GM12872 (cell line): ENCODE data around the gene TM2D1.

Source experiments
- TF ChIP-seq, protein P1 (sequence below): IDR thresholded peaks from 3 replicates; pipeline ENCODE4 v1.5.1; 2011; ENCODE audit warnings: low read depth, mild to moderate bottlenecking, low read length, moderate library complexity; ENCODE audit not compliant: insufficient read depth

Gene TM2D1

DNA sequence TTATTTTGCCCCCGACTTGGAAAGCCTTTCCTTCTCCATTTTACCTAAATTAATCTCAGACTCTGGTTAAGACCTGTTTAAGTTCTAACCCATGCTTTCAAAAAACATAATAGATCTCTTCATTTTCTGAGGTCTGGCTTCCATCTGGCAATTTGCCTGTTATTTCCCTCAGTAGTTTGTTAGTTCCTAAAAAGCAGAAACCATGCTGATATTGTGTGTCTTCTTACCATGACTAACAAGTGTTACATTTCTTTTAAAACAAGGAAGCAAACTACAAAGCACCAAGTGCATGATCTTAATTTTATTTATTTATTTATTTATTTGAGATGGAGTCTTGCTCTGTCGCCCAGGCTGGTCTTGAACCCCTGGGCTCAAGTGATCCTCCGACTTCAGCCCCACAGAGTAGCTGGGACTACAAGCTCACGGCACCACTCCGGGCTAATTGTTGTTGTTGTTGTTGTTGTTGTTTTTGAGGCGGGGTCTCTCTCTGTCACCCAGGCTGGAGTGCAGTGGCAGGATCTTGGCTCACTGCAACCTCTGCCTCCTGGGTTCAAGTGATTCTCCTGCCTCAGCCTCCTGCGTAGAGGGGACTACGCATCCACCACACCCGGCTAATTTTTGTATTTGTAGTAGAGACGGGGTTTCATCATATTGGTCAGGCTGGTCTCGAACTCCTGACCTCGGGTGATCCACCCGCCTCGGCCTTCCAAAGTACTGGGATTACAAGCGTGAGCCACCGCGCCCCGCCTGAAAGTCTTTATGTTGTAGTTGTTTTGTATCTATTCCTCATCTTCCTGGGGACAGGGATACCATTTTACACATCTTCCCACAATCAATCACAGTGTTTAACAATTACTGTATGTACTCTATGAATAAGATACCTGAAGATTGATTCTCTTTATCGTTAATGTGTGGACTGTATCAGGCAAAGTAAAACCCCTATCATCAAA lies 16.1 kb upstream of the TM2D1 start:
- TF ChIP-seq, protein P1, sequence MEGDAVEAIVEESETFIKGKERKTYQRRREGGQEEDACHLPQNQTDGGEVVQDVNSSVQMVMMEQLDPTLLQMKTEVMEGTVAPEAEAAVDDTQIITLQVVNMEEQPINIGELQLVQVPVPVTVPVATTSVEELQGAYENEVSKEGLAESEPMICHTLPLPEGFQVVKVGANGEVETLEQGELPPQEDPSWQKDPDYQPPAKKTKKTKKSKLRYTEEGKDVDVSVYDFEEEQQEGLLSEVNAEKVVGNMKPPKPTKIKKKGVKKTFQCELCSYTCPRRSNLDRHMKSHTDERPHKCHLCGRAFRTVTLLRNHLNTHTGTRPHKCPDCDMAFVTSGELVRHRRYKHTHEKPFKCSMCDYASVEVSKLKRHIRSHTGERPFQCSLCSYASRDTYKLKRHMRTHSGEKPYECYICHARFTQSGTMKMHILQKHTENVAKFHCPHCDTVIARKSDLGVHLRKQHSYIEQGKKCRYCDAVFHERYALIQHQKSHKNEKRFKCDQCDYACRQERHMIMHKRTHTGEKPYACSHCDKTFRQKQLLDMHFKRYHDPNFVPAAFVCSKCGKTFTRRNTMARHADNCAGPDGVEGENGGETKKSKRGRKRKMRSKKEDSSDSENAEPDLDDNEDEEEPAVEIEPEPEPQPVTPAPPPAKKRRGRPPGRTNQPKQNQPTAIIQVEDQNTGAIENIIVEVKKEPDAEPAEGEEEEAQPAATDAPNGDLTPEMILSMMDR: no peak

DNA sequence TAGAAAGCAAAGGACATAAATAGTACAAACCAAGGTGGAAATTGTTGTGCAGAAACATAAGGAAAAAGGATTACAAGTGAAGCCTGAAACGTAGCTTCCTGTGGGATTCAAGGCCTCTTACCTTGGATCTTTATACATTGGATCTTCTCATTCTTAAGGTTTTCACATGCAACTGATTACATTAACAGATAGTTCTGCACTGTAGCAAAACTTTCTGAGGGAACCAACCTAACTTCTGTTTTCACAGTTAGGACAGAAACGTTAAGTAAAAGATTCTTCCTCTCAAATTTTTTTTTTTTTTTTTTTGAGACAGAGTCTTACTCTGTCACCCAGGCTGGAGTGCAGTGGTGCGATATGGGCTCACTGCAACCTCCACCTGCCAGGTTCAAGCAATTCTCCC lies 7.8 kb upstream of the TM2D1 start:
- TF ChIP-seq, protein P1: no peak

DNA sequence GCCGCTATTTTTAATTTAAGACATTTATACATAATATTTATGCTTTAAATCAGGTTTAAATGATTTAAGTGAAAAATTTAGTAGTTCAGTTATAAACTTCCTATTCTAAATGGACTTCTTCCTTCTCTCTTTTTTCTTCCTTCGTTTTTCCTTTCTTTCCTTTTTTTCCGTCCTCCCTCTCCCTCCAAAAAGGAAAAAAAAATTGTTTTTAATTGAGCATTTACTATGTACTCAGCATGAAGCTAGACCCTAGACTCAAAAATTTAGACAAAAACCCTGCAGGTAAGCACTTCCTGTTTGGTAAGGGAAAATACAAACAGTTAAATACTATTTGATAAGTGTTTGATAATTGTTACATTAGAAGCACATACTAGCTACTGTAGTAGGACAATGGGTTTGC lies 2.6 kb upstream of the TM2D1 start:
- TF ChIP-seq, protein P1: no peak

DNA sequence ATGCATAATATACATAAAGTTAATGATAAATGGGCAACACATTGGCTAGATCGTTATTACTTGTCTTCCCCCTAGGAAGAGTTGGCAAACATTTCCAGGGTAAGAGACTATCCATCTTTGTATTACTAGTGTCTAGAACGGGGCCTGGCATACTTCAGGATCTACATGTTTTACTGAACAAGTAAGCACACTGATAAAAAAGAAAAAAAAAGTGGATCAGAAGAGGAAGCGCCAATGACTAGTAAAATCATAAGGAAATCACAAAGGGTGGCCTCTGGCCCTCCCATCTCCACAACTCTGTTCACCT lies 482 bp downstream of the TM2D1 start:
- TF ChIP-seq, protein P1: no peak

DNA sequence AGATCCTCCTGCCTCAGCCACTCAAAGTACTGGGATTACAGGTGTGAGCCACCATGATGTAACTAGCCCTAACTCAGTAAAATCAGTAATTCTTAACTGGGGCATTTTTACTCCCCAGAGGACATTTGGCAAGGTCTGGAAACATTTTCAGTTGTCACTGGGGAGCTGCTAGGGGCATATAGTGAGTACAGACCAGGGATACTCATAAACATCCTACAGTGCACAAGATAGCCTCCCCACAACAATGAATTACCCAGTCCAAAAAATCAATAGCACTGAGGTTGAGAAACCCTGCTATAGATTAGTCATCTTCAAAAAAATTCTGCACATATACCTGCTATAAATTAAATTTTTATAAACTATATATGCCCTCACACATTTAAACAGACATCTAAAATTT lies 13.0 kb downstream of the TM2D1 start:
- TF ChIP-seq, protein P1: no peak

DNA sequence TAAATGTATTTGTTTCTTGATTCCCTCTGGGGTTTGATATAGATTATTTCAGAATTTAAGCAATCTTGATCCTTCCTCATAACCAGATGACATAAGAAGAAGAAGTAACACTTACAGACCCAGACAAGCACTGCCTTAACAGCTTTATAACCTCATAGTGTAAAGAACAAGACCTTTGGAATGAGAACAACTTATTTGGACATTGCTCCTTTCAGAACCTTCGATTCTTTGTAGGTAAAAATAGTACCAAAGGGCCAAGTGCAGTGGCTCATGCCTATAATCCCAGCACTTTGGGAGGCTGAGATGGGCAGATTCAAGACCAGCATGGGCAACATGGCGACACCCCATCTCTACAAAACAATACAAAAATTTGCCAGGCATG lies 15.0 kb downstream of the TM2D1 start:
- TF ChIP-seq, protein P1: no peak

DNA sequence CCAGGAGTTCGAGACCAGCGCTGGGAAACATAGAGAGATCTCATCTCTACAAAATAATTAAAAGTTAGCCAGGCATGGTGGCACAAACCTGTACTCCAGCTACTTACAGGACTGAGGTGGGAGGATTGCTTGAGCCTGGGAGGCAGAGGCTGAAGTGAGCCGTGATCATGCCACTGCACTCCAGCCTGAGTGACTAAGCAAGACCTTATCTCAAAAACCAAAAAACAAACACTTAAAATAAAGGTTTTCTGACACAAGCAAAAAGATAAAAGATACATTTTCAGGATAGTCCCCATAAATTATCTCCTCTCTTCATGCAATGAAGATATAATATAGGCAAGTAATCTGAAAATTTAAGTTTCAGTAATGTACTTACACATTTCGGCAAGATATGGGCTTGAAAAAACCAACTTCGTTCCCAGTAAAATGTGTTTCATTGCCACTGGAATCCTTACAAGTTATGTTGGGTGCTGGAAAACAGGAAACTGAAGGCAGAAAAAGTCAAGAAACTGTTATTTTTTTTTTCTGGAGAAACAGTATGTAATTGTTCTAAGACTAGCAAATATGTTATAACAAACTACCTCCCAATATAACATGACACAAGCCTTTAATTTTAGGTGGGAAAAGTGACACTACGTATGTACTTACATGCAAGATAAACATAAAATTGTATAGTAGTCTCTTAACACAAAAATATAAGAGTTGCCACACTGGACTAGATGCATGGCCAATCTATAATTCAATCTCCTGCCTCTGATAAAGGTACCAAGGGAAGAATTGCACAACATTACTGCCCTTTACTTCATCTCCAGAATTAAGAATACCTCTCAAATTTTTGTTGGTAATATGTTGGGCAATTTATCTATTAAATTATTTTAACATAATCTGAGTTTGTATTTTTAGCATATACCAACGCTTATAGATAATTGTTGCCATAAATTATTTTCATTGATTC lies 15.7 kb downstream of the TM2D1 start:
- TF ChIP-seq, protein P1: no peak
